Brain pericyte (primary cell): Measurements from ENCODE around the gene UNC13D.
A peak's percentile ranks its signal among the peaks of the same experiment; 100 is the strongest.

Source experiments
- DNase-seq: peaks from one replicate; pipeline ENCODE4 v3.0.0-alpha.2; 2012; ENCODE audit warnings: low read depth, low spot score

Gene UNC13D

GRCh38 chr17:75834279-75834920, 9.8 kb downstream of the UNC13D start:
- no peak for DNase-seq

- no peak for DNase-seq
Measured at GRCh38 chr17:75832652-75833400, 11.4 kb downstream of the UNC13D start.

GRCh38 chr17:75832164-75832651, 12.0 kb downstream of the UNC13D start:
- DNase-seq, result no peak

GRCh38 chr17:75831032-75831571, 13.1 kb downstream of the UNC13D start:
- DNase-seq, result no peak

GRCh38 chr17:75830164-75831031, 13.8 kb downstream of the UNC13D start:
- no peak for DNase-seq

- DNase-seq, result no peak
Measured at GRCh38 chr17:75829747-75830146, 14.5 kb downstream of the UNC13D start.

GRCh38 chr17:75828741-75829140, 15.5 kb downstream of the UNC13D start:
- no peak for DNase-seq

GRCh38 chr17:75828076-75828400, 16.2 kb downstream of the UNC13D start:
- DNase-seq, result no peak

- peak; percentile 26 for DNase-seq
Measured at GRCh38 chr17:75827308-75828075, 16.7 kb downstream of the UNC13D start.

GRCh38 chr17:75826561-75827307, 17.5 kb downstream of the UNC13D start:
- no peak for DNase-seq

- no peak for DNase-seq
Measured at GRCh38 chr17:75825748-75826370, 18.3 kb downstream of the UNC13D start.

- DNase-seq, result no peak
Measured at GRCh38 chr17:75825149-75825552, 19.1 kb downstream of the UNC13D start.

- no peak for DNase-seq
Measured at GRCh38 chr17:75824666-75825065, 19.5 kb downstream of the UNC13D start.

- DNase-seq, result no peak
Measured at GRCh38 chr17:75824050-75824552, 20.1 kb downstream of the UNC13D start.

GRCh38 chr17:75823257-75824041, 20.8 kb downstream of the UNC13D start:
- no peak for DNase-seq

- no peak for DNase-seq
Measured at GRCh38 chr17:75822800-75823166, 21.4 kb downstream of the UNC13D start.

- DNase-seq, result no peak
Measured at GRCh38 chr17:75822119-75822799, 21.9 kb downstream of the UNC13D start.

GRCh38 chr17:75821552-75821951, 22.7 kb downstream of the UNC13D start:
- DNase-seq, result no peak
